Sigmoid colon (tissue), 4 donors: ENCODE data around the gene SNTG2.

ENCODE experiments used
- CTCF ChIP-seq, 4 experiments: fragments of 450-650 bp in 3 of 4; fragments of 200-600 bp in 1 of 4; IDR thresholded peaks; one replicate each; pipeline ENCODE4 v1.5.1; 2016 to 2019; ENCODE audit warnings: antibody characterized with exemption in 4 of 4, mild to moderate bottlenecking in 3 of 4, moderate library complexity in 2 of 4
- EP300 ChIP-seq, 4 donors: sonication (generic); formaldehyde crosslinking; IDR thresholded peaks; one replicate each; pipeline ENCODE4 v1.6.1; 2017; ENCODE audit warnings: antibody characterized with exemption in 4 of 4
- POLR2AphosphoS5 ChIP-seq, 4 donors: sonication (generic); formaldehyde crosslinking; IDR thresholded peaks; one replicate each; pipeline ENCODE4 v1.6.1; 2017; ENCODE audit warnings: antibody characterized with exemption in 4 of 4

- no peak for TF ChIP-seq CTCF (IDR thresholded peaks at IDR 0.05)
- no peak for TF ChIP-seq POLR2AphosphoS5 (IDR thresholded peaks at IDR 0.05)
- TF ChIP-seq EP300 (IDR thresholded peaks at IDR 0.05): no peak
Observed at GRCh38 chr2:1340141-1340512, 389.5 kb downstream of the SNTG2 start.
